Activated CD8-positive, alpha-beta memory T cell treated with anti-CD3 and anti-CD28 coated beads for 48 hours (primary cell): ENCODE data around the gene KCTD17.

Source experiments
- DNase-seq, 3 experiments: peaks; one replicate each; pipeline ENCODE4 v3.0.0-alpha.2; 2020; ENCODE audit warnings: low read depth in 2 of 3, low spot score in 2 of 3

Gene KCTD17

GRCh38 chr22:37020192-37020479 lies 31.4 kb upstream of the KCTD17 start:
- no peak for DNase-seq

GRCh38 chr22:37021041-37021440 lies 30.5 kb upstream of the KCTD17 start:
- DNase-seq, result no peak

GRCh38 chr22:37021710-37022482 lies 29.6 kb upstream of the KCTD17 start:
- DNase-seq, result peak in 1 of 3 experiments; percentile 30

GRCh38 chr22:37022483-37023337 lies 28.8 kb upstream of the KCTD17 start:
- no peak for DNase-seq

- no peak for DNase-seq
These were observed 27.7 kb upstream of the KCTD17 start for GRCh38 chr22:37023743-37024338.

- no peak for DNase-seq
These were observed 27.0 kb upstream of the KCTD17 start for GRCh38 chr22:37024339-37025157.

GRCh38 chr22:37025500-37026070 lies 26.0 kb upstream of the KCTD17 start:
- DNase-seq, result no peak

- no peak for DNase-seq
These were observed 25.2 kb upstream of the KCTD17 start for GRCh38 chr22:37026325-37026724.

GRCh38 chr22:37027556-37027955 lies 24.0 kb upstream of the KCTD17 start:
- no peak for DNase-seq

GRCh38 chr22:37028692-37029674 lies 22.6 kb upstream of the KCTD17 start:
- DNase-seq, result no peak

- DNase-seq, result no peak
These were observed 20.8 kb upstream of the KCTD17 start for GRCh38 chr22:37030560-37031281.

- DNase-seq, result no peak
These were observed 19.4 kb upstream of the KCTD17 start for GRCh38 chr22:37032134-37032534.

- no peak for DNase-seq
These were observed 18.7 kb upstream of the KCTD17 start for GRCh38 chr22:37032535-37033460.

GRCh38 chr22:37033605-37034430 lies 17.7 kb upstream of the KCTD17 start:
- DNase-seq, result no peak

- DNase-seq, result no peak
These were observed 14.7 kb upstream of the KCTD17 start for GRCh38 chr22:37036655-37037377.

- no peak for DNase-seq
These were observed 13.9 kb upstream of the KCTD17 start for GRCh38 chr22:37037669-37038068.
